GM10847 (cell line): ENCODE results near the gene VTI1A.

Source experiments
- POLR2A ChIP-seq: IDR thresholded peaks from 2 replicates; pipeline ENCODE4 v1.6.1; 2011; ENCODE audit not compliant: insufficient read length; ENCODE audit errors: extremely low read depth

Gene VTI1A

DNA sequence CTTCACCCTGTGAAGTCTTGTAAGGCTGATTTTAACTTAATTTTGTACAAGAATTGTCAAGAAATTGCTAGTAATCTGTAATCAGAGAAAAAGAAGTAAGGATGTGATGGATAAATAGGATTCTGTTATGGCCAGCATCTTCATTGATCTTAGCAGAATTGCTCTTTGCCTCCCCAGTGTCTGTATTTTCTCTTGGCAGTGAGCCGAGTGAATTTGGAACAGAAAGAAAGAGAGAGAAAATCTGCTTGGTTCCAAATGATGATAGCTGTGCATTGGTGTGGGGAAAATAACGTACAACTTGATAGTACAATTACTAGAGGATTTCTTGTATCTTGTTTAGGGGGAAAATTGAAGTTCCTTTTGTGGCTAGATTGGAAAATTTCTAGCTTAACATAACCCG, 34.6 kb downstream of the VTI1A start:
- TF ChIP-seq POLR2A: no peak

DNA sequence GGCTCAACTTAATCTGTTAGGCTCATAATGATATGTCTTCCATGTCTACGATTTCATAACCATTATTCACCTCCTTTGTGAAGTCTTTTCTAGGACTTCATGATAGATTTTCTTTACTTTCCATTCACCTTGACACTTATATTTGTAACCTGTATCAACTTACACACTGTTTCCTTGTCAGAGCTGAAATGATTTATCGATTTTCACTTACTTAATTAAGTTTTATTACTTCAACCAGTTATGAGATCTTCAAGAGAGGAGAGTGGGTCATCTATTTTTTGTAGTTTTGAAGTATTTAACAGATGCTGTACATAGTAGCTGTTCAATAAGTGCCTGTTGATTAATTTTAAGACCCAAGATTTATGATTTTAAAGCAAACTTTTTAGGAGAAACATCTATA, 37.4 kb downstream of the VTI1A start:
- TF ChIP-seq POLR2A: no peak

DNA sequence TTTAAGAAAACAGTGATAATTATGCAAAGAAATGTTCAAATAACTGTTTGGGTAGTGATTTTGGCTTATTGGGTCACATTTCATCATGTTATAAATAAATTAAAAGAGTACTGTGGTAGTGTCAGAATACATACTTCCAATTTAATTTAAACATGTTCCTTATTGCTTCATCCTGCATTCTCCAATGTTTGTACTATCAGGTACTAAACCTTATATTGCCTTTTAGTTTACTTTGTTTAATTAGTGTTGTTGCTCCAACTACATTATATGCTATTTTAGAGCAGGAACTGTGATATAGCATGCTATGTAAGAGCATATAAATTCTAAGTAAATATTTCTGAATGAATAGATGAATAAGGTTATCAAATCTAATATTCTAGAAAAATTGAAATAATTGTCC, 40.9 kb downstream of the VTI1A start:
- TF ChIP-seq POLR2A: no peak

DNA sequence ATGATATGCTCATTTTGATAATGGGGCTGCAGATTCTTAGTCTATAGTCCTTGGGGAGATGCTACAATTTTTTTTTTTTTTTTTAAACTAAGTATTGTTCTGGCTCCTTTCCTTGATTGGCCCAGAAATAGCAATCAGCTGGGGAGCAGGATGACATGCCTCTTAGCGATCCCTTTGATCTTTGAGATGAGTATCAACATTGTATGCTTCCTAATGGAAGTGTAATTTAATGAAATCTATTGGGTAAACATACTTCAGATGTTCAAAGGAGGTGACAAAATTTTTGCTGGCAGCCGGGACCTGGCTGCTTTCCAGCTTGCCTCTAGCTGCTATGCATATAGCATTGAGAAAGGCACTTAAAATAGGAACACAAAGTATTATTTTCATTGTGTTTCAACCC, 43.5 kb downstream of the VTI1A start:
- TF ChIP-seq POLR2A: no peak

DNA sequence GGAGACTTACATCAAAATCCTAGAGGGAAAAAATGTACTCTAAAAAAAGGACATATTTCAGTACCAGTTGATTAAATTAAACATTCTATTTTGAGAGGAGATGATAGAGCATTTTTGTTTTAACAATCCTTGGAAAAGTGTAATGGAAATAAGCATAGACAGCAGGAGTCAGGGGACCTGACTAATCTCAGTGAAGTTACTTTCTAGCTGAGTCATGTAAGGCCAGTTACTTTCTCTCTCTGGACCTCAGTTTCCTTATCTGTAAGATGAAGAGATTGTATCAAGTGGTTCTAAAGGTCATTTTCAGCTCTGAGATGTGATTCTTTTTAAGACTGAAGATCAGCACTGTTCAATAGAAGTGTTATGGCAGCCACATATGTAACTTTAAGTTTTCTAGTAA, 44.1 kb downstream of the VTI1A start:
- TF ChIP-seq POLR2A: no peak

DNA sequence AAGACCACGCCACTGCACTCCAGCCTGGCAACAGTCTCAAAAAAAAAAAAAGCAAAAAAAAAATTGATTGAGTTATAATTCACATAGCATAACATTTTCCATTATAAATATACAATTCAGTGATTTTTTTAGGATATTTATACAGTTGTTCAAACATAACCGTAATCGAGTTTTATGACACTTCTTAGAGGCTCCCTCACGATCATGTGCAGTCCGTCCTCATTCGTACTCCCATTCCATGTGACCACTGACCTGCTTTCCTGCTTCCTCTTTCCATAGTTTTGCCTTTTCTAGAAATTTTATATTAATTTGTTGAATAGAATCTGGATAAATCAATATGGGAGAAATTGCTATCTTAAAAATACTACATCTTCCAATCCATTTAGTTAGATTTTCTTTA, 45.7 kb downstream of the VTI1A start:
- TF ChIP-seq POLR2A: no peak

DNA sequence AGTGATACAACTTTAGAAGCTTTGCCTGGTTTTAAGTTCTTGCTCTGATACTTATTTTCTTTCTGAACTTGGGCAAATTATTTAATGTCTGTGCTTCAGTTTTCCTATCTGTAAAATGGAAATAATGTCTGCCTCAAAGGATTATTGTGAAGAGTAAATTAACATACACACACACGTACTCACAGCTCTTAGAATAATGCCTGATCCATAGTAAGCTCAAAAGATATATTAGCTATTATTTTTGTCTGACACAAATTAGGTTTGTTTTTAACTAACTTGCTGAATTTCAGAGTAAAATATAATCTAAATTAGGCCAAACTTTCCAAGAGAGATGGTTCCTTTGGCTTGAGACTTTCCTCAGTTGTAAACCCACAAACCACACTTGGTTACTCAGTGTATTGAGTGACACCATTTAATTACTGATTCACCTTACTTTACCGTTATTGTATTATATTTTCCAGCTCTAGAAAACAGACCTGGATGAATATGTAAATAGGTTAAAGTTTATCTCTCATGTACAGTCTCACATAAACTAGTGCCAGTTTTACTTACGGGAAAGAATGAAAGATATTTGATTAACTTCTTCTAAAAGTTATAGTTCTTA, 50.4 kb downstream of the VTI1A start:
- no peak for TF ChIP-seq POLR2A

DNA sequence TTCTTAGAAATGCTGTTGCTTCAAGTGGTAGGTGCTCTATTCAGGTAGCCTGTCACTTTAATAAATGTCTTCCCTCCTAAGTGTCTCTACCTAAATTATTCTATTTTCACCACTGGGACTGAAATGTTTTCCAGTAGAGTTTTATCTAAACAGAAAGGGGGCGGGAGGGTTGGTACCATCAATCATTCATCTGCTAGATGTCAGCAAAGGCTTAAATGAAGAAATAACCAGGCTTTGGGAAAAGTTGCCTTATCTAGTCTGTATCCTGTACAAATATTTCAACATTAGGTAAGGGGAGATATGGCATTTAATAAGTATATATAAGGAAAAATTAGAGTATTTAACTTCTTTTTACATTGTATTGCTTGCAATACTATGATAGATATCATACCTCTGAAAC, 51.8 kb downstream of the VTI1A start:
- no peak for TF ChIP-seq POLR2A

DNA sequence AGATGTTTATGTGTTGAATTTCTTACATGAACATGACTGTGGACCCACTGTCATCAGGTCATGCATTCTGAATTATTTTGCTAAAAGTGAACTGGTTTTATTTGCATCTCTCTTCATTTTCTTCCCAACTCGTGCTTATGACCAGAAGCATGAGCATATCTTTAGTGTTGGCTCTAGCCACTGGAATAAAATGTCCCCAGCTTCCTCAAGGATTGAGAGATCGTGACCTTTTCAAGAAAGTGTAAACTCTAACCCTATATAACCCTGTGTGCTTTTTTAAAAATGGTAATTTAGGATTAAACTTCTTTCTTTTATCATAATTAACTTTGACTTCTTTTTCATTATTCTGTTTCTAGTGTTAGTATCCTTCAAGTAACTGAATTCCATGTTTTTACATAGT, 55.5 kb downstream of the VTI1A start:
- TF ChIP-seq POLR2A: no peak

DNA sequence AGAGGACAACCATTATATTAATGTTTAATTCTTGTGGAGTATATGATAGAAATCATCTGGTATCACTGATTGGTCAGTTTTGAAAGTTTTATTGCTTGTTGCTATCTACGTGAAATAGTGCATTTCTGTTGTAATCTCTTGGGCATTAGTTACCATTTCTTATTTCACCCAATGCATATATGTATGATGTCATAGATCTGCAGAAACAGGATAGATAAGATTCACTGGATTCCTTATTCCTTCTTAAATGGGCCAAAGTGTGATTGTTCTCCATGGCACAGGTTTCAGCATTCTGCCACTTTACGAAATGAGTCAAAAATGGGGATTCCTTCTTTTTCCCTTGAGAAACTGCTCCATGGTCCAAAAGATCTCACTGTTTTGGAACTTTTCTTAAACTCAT, 56.6 kb downstream of the VTI1A start:
- TF ChIP-seq POLR2A: no peak

DNA sequence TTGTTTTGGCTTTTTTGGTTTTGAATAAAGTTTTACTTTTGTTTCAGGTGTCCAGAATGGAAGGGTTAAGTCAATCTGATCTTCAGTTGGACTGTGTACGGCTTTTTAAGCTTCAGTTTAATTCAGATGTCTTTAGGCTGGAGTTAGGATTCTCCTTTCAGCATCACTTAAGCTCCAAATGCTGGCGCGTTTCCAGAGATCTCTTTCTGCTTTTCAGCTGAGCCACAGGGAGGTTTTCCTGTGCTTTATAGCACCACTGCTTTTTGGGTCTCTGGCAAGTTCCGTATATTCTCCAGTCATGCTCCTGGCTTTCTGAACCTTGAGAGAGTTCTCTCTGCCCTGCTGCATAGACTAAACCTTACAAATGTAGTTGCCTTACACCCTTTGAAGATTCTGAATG, 60.0 kb downstream of the VTI1A start:
- no peak for TF ChIP-seq POLR2A

DNA sequence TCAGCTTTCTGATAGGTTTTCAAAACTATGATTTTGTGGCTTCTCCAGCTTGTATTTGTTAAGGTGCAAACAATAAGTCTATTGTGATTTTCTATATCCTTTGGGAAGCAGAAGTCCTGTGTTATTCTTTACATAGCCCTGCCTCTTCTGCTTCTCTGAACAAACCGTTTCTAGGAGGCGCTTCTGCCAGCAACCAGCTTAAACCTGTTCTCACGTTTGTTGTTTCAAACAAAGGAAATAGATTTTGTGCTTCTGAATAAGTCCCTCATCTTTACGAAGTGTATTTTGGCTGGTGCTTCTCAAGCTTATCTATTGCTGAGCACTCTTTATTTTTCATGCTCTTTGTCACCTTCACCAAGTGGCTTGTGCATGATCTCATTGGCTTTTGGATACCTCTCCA, 61.0 kb downstream of the VTI1A start:
- no peak for TF ChIP-seq POLR2A

DNA sequence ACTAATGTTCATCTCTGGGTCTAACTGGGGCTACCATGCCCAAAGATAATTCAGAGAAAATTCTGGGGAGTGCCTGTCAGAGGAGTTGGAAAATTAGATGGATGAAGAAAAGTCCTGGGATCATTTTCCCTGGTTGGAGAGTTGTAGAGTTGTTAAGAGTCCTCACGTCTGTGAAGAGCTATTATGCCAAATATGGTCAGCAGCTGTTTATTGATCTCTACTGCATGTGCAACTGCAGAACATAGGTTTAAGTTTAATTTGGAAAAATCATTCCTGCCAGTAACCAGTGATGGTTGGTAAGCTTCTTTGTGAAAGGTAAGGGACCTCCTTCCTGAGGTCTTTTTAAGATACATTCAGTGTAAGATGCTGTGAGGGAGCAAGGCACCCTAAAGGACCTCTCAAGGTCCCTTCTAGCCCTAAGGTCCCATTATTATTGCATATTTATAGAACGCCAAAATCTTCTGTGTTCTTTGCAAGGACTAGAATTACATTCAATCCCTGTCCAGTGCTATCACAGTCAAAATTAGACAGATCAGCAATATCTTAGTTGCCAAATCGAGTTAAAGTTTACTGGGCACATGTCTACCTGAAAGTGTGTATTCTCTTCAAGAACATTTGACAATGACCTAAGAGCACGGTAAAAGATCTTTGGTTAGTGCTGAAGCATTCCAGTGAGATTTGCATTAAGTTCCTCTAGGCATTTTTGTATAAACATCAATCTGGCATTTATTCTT, 62.7 kb downstream of the VTI1A start:
- no peak for TF ChIP-seq POLR2A

DNA sequence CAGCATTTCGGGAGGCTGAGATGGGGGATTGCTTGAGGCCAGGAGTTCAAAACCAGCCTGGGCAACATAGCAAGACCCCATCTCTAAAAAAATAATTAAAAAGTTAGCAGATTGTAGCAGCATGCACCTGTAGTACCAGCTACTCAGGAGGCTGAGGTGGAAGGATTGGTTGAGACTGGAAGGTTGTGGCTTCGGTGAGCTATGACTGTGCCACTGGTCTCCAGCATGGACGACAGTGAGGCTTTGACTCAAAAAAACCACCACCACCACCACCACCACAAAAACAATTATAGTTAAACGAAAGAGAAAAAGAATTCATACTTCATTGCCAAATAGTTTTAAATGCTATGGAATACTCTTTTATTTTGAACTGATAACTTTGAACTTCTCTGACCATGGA, 63.4 kb downstream of the VTI1A start:
- TF ChIP-seq POLR2A: no peak

DNA sequence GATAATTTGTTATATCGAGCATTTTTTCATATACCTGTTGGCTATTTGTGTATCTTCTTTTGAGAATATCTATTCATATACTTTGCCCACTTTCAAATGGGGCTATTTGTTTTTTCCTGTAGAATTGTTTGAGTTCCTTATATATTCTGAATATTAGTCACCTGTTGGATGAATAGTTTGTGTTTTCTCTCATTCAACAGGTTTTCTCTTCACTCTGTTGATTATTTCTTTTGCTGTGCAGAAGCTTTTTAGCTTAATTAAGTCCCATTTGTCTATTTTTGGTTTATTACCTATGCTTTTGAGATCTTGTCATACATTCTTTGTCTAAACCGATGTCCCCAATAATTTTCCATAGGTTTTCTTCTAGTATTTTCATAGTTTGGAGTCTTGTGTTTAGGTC, 65.3 kb downstream of the VTI1A start:
- TF ChIP-seq POLR2A: no peak

DNA sequence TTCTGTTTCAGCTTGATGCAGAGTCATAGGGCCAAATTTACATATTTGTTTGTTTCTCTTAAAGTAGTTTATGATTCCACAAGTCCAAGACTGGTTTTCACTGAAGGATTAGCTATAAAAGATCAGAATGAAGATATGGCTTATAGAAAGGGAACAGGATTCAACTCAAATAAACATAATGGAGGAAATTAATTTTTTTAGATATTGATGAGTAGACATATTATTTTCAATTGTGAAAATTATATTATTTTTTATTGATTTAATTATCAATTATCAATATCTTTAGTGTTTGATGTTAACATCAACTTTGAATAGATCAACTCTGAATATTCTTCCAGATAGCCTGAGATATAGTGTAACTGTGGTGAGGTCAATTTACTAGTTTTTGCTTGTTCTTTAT, 68.1 kb downstream of the VTI1A start:
- no peak for TF ChIP-seq POLR2A

DNA sequence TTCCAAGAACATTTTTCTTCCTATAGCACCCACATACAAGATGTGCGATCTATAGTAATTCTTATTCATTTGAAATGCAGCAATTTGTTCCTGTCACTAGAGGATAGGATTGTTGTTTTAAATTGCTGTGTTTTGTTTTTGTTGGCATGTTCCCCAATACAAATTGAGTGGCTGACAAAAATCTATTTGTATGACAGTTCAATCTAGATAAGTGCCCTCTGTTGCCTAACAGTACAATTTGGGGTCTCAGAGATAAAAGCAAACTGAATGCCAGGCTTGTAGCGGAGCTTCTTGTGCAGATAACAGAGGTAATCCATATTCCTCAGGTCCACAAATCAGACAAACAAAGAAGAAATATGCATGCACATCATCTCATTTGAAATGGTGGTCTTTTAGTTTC, 68.8 kb downstream of the VTI1A start:
- no peak for TF ChIP-seq POLR2A

DNA sequence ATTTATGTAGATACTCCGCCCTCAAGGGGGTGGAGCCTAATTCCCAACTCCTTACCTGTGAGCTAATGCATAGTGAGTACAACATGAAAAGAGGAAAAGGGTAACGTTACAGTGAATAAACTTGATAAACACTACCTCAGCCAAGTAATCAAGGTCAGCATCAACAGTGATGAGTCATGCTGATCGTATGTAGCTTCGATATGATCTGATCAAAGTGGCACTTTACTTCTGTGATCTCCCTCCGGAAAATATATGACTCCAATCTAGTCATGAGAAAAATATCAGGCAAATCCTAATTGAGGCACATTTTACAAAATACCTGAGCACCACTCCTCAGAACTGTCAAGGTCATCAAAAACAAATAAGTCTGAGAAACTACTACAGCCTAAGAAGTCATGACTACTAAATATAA, 70.4 kb downstream of the VTI1A start:
- no peak for TF ChIP-seq POLR2A
